Natural killer cell treated with Interleukin-12 subunit alpha and Interleukin-12 subunit beta and Interleukin-15 and Interleukin-18, amount 100 ng/mL, for 72 hours (primary cell): ENCODE results near the gene CUX1. TPM values are rescaled to one million over a fixed set of nuclear protein-coding genes. Genes with fewer than 3 reads are reported as not detected.

Source experiments
- ATAC-seq, 2 donors: fragments of 150-1000 bp; cut with Tn5 transposase in 1 of 2; sonication (Bioruptor Pico), chemical (Tn5 transposase) in 1 of 2; 2 replicates each; pipeline ENCODE4 v1.10.0; 2021
- DNase-seq: peaks from one replicate; pipeline ENCODE4 v3.0.0; 2022; ENCODE audit warnings: low spot score
- H3K27ac Mint-ChIP-seq, 2 donors: 1 replicate in 1 of 2; 2 replicates in 1 of 2; pipeline ENCODE4 v1.8.0; 2022; ENCODE audit warnings: mixed read lengths in 2 of 2, mild to moderate bottlenecking in 1 of 2, moderate library complexity in 1 of 2
- H3K27me3 Mint-ChIP-seq, 2 donors: 1 replicate in 1 of 2; 2 replicates in 1 of 2; pipeline ENCODE4 v1.8.0; 2022; ENCODE audit warnings: mixed read lengths in 2 of 2
- H3K36me3 Mint-ChIP-seq: one replicate; pipeline ENCODE4 v1.8.0; 2022; ENCODE audit warnings: mixed read lengths
- H3K4me1 Mint-ChIP-seq, 2 donors: 1 replicate in 1 of 2; 2 replicates in 1 of 2; pipeline ENCODE4 v1.8.0; 2022; ENCODE audit warnings: low read depth in 2 of 2, mixed read lengths in 2 of 2, mild to moderate bottlenecking in 1 of 2
- H3K4me3 Mint-ChIP-seq: one replicate; pipeline ENCODE4 v1.8.0; 2022; ENCODE audit warnings: mixed read lengths
- H3K9me3 Mint-ChIP-seq: 2 replicates; pipeline ENCODE4 v1.8.0; 2022; ENCODE audit warnings: mixed read lengths
- total RNA-seq, 2 donors: library from RNA; stranded (reverse); gene quantifications; one replicate each; pipeline ENCODE4 v1.2.3, GENCODE V29; 2022

The CUX1 gene
- total RNA-seq, 2 donors from 2014 or later: 25.2 to 28.5 TPM

GRCh38 chr7:101900103-101900502 lies 82.7 kb downstream of the CUX1 start:
- Mint-ChIP-seq H3K36me3 (no peaks in the 10 kb centered on the region), H3K4me3 (no peak overlapping the region), H3K27me3 (no peaks in the 10 kb centered on the region), H3K9me3 (no peaks in the 10 kb centered on the region), H3K27ac (no peak overlapping the region), H3K4me1 (peaks cover 12 to 21% of the 10 kb centered on the region in 2 donors)
- DNase-seq: no peak
- no peak for ATAC-seq

- Mint-ChIP-seq H3K4me1 (peaks cover 14 to 26% of the 10 kb centered on the region in 2 donors), H3K27ac (no peak overlapping the region), H3K36me3 (no peaks in the 10 kb centered on the region), H3K9me3 (no peaks in the 10 kb centered on the region), H3K27me3 (no peaks in the 10 kb centered on the region), H3K4me3 (no peak overlapping the region)
- no peak for ATAC-seq
- DNase-seq: peak; percentile 25
These were observed 84.5 kb downstream of the CUX1 start for GRCh38 chr7:101901661-101902491.

- Mint-ChIP-seq H3K4me3 (no peak overlapping the region), H3K4me1 (peaks cover 15 to 26% of the 10 kb centered on the region in 2 donors), H3K36me3 (no peaks in the 10 kb centered on the region), H3K27me3 (no peaks in the 10 kb centered on the region), H3K9me3 (no peaks in the 10 kb centered on the region), H3K27ac (no peak overlapping the region)
- DNase-seq (peak; percentile 49), ATAC-seq (no peak)
These were observed 85.5 kb downstream of the CUX1 start for GRCh38 chr7:101902680-101903514.

GRCh38 chr7:101903515-101903868 lies 86.1 kb downstream of the CUX1 start:
- no peaks in the 10 kb centered on the region for H3K27me3 Mint-ChIP-seq
- no peak overlapping the region for H3K4me3 Mint-ChIP-seq
- peak; percentile 15 for DNase-seq
- no peak overlapping the region for H3K27ac Mint-ChIP-seq
- no peaks in the 10 kb centered on the region for H3K9me3 Mint-ChIP-seq
- peaks cover 20 to 26% of the 10 kb centered on the region in 2 donors for H3K4me1 Mint-ChIP-seq
- no peak for ATAC-seq
- no peaks in the 10 kb centered on the region for H3K36me3 Mint-ChIP-seq

- Mint-ChIP-seq H3K27ac (no peak overlapping the region), H3K36me3 (no peaks in the 10 kb centered on the region), H3K27me3 (no peaks in the 10 kb centered on the region), H3K4me1 (peaks cover 23 to 26% of the 10 kb centered on the region in 2 donors), H3K9me3 (no peaks in the 10 kb centered on the region), H3K4me3 (no peak overlapping the region)
- ATAC-seq: no peak
- no peak for DNase-seq
These were observed 86.6 kb downstream of the CUX1 start for GRCh38 chr7:101904019-101904418.

GRCh38 chr7:101905203-101905865 lies 87.9 kb downstream of the CUX1 start:
- no peaks in the 10 kb centered on the region for H3K27me3 Mint-ChIP-seq
- no peaks in the 10 kb centered on the region for H3K36me3 Mint-ChIP-seq
- DNase-seq (no peak), ATAC-seq (no peak)
- H3K4me3 Mint-ChIP-seq: no peak overlapping the region
- peaks cover 19 to 20% of the 10 kb centered on the region in 2 donors for H3K4me1 Mint-ChIP-seq
- H3K27ac Mint-ChIP-seq: no peak overlapping the region
- H3K9me3 Mint-ChIP-seq: no peaks in the 10 kb centered on the region

GRCh38 chr7:101906291-101907240 lies 89.1 kb downstream of the CUX1 start:
- ATAC-seq (no peak), DNase-seq (no peak)
- H3K9me3 Mint-ChIP-seq: no peaks in the 10 kb centered on the region
- no peak overlapping the region for H3K27ac Mint-ChIP-seq
- no peak overlapping the region for H3K4me3 Mint-ChIP-seq
- no peaks in the 10 kb centered on the region for H3K36me3 Mint-ChIP-seq
- peaks cover 17 to 19% of the 10 kb centered on the region in 2 donors for H3K4me1 Mint-ChIP-seq
- H3K27me3 Mint-ChIP-seq: no peaks in the 10 kb centered on the region

- no peaks in the 10 kb centered on the region for H3K36me3 Mint-ChIP-seq
- H3K27me3 Mint-ChIP-seq: no peaks in the 10 kb centered on the region
- H3K9me3 Mint-ChIP-seq: no peaks in the 10 kb centered on the region
- H3K4me3 Mint-ChIP-seq: no peak overlapping the region
- ATAC-seq (peak in 1 of 2 donors; percentile 24), DNase-seq (no peak)
- H3K4me1 Mint-ChIP-seq: peaks cover 11 to 27% of the 10 kb centered on the region in 2 donors
- H3K27ac Mint-ChIP-seq: no peak overlapping the region
These were observed 93.8 kb downstream of the CUX1 start for GRCh38 chr7:101910991-101911799.

- no peaks in the 10 kb centered on the region for H3K9me3 Mint-ChIP-seq
- DNase-seq (no peak), ATAC-seq (no peak)
- H3K4me1 Mint-ChIP-seq: peaks cover 11 to 27% of the 10 kb centered on the region in 2 donors
- H3K36me3 Mint-ChIP-seq: no peaks in the 10 kb centered on the region
- H3K4me3 Mint-ChIP-seq: no peak overlapping the region
- H3K27me3 Mint-ChIP-seq: no peaks in the 10 kb centered on the region
- no peak overlapping the region for H3K27ac Mint-ChIP-seq
These were observed 94.6 kb downstream of the CUX1 start for GRCh38 chr7:101911800-101912715.

- Mint-ChIP-seq H3K36me3 (no peaks in the 10 kb centered on the region), H3K4me3 (no peak overlapping the region), H3K4me1 (peaks cover 11 to 27% of the 10 kb centered on the region in 2 donors), H3K9me3 (no peaks in the 10 kb centered on the region), H3K27ac (no peak overlapping the region), H3K27me3 (no peaks in the 10 kb centered on the region)
- DNase-seq (no peak), ATAC-seq (no peak)
These were observed 95.3 kb downstream of the CUX1 start for GRCh38 chr7:101912716-101913110.

- Mint-ChIP-seq H3K4me3 (no peak overlapping the region), H3K9me3 (no peaks in the 10 kb centered on the region), H3K27me3 (no peaks in the 10 kb centered on the region), H3K36me3 (no peaks in the 10 kb centered on the region), H3K4me1 (peaks cover 11 to 22% of the 10 kb centered on the region in 2 donors), H3K27ac (no peak overlapping the region)
- DNase-seq: no peak
- ATAC-seq: peak in 1 of 2 donors; percentile 5
These were observed 95.9 kb downstream of the CUX1 start for GRCh38 chr7:101913247-101913721.
